Mucosa of rectum (tissue), 2 donors: ENCODE measurements around the gene USF2.
"Not testable (repeated sequence)": the region's sequence is repeated elsewhere in the genome, so short reads cannot be mapped to it uniquely, and the experiment has no call there.

Experiments
- H3K27ac ChIP-seq, 2 donors: one replicate each; pipeline ENCODE4 v1.7.0; 2013; ENCODE audit warnings: inconsistent platforms in 2 of 2, low read depth in 2 of 2, low read length in 2 of 2
- H3K27me3 ChIP-seq, 2 donors: one replicate each; pipeline ENCODE4 v1.7.0; 2013; ENCODE audit warnings: low read length in 2 of 2; ENCODE audit not compliant: control insufficient read depth in 2 of 2, insufficient read depth in 2 of 2
- H3K36me3 ChIP-seq, 2 donors: one replicate each; pipeline ENCODE4 v1.7.0; 2013; ENCODE audit warnings: low read length in 2 of 2; ENCODE audit not compliant: control insufficient read depth in 2 of 2, insufficient read depth in 2 of 2
- H3K4me1 ChIP-seq, 2 donors: one replicate each; pipeline ENCODE4 v1.7.0; 2013; ENCODE audit warnings: low read length in 2 of 2, mild to moderate bottlenecking in 1 of 2; ENCODE audit not compliant: control insufficient read depth in 2 of 2, insufficient read depth in 2 of 2
- H3K4me3 ChIP-seq, 2 donors: one replicate each; pipeline ENCODE4 v1.7.0; 2013; ENCODE audit warnings: low read length in 2 of 2
- H3K9ac ChIP-seq, 2 donors: one replicate each; pipeline ENCODE4 v1.7.0; 2013; ENCODE audit warnings: low read length in 2 of 2, low read depth in 1 of 2, mild to moderate bottlenecking in 1 of 2
- H3K9me3 ChIP-seq, 2 donors: one replicate each; pipeline ENCODE4 v1.7.0; 2013; ENCODE audit warnings: low read length in 2 of 2; ENCODE audit not compliant: control insufficient read depth in 2 of 2
- donor health status: healthy.
- donor health status: Normal muscosa, but diverticular disease.

Gene USF2

DNA sequence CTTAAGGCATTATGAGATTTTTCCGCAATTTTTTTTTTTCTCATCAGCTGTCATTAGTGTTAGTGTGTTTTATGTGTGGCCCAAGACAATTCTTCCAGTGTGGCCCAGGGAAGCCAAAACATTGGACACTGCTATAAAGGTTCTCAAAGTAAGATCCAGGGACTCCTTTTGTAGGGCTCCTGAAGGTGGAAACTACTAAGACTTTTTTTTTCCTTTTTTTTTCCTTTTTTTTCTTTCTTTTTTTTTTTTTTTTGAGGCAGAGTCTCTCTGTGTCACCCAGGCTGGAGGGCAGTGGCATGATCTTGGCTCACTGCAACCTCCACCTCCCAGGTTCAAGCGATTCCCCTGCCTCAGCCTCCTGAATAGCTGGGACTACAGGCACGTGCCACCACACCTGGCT, 16.7 kb downstream of the USF2 start:
- not testable (repeated sequence) for H3K4me3 ChIP-seq

DNA sequence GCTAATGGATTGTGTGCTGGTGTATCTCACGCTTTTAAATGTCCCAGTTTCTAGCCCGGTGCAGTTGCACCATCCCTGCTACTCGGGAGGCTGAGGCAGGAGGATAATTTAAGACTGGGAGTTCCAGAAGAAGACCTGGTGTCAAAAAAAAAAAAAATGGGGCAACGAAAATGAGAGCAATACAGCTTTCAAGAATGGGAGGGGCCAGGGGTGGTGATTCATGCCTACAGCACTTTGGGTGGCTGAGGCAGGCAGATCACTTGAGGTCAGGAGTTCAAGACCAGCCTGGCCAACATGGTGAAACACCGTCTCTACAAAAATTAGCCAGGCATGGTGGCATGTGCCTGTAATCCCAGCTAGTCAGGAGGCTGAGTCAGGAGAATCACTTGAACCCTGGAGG, 17.3 kb downstream of the USF2 start:
- H3K36me3 ChIP-seq, H3K4me3 ChIP-seq, H3K27ac ChIP-seq, H3K4me1 ChIP-seq, H3K9me3 ChIP-seq, H3K9ac ChIP-seq: not testable (repeated sequence)
- H3K27me3 ChIP-seq: peaks cover 4 to 10% of the 10 kb centered on the region in 2 donors

More for the DNA sequence above, 16.7 kb downstream of the USF2 start:
- not testable (repeated sequence) for H3K4me1 ChIP-seq, H3K27ac ChIP-seq, H3K36me3 ChIP-seq, H3K9ac ChIP-seq, H3K9me3 ChIP-seq
- H3K27me3 ChIP-seq: peaks cover 4 to 10% of the 10 kb centered on the region in 2 donors

- Histone ChIP-seq H3K9me3 (no peaks in the 10 kb centered on the region), H3K27me3 (peaks cover 0 to 6% of the 10 kb centered on the region in 2 donors), H3K27ac (no peak overlapping the region), H3K4me1 (no peaks in the 10 kb centered on the region), H3K9ac (no peak overlapping the region), H3K4me3 (no peak overlapping the region), H3K36me3 (no peaks in the 10 kb centered on the region)
These were observed 19.0 kb downstream of the USF2 start for GRCh38 chr19:35287713-35288112.

DNA sequence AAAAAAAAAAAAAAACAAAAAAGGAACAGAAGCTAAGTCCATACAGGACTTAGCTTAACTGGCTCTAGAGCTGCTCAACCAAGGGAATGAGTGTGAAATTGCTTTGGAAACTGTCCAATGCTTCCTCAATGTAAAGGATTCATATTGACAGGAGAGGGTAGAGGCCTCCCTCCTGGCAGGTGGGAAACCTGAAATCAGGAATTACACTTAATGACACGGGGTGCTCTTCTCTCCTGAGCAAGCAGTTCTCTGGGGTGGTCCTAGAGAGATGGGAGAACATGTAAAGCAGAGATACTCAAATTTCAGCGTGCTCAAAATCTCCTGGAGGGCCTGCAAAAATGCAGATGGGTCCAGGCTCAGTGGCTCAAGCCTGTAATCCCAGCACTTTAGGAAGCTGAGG, 19.6 kb downstream of the USF2 start:
- Histone ChIP-seq H3K4me3 (no peak overlapping the region), H3K27me3 (peaks cover 3 to 4% of the 10 kb centered on the region in 2 donors), H3K4me1 (no peaks in the 10 kb centered on the region), H3K9ac (no peak overlapping the region), H3K9me3 (no peaks in the 10 kb centered on the region), H3K27ac (no peak overlapping the region), H3K36me3 (no peaks in the 10 kb centered on the region)

- no peaks in the 10 kb centered on the region for H3K9me3 ChIP-seq
- no peak overlapping the region for H3K4me3 ChIP-seq
- no peak overlapping the region for H3K27ac ChIP-seq
- no peaks in the 10 kb centered on the region for H3K36me3 ChIP-seq
- no peaks in the 10 kb centered on the region for H3K4me1 ChIP-seq
- peaks cover 3 to 4% of the 10 kb centered on the region in 2 donors for H3K27me3 ChIP-seq
- no peak overlapping the region for H3K9ac ChIP-seq
These were observed 20.1 kb downstream of the USF2 start for GRCh38 chr19:35288906-35289305.

DNA sequence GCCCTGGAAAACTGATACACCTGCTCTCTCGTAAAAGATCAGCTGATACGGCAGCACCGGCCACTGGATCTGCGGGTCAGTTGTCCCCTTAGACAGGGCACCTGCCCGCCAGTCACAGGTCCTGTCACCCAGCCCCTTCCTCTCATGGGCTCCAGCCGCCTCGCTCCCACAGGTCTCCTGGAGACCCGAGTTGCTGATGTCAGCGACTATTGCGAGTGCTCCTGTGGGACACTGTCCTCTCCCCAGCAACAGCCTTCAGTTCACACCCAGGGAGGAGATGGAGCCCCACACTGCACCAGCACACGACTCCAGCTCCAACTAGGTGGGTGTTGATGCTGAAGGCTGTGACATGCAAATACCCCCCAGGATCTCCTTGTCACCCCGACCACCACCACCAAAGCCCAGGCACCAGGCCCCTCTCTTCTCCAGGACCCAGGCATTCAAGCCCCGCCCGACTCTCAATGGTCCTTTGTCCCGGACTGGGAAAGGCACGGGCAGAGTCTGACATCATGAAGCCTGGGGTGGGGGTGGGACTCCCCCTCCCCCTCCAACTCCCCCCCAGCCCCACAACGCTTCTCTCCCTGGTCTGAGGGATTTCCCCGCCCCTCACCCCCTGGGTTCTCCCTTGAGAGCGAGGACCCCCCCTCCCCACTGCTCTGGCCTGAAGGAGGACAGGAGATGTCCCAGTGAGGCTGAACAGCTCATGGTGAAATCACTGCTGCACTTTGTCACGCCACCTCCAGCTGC, 21.8 kb downstream of the USF2 start:
- Histone ChIP-seq H3K27me3 (peaks cover 4% of the 10 kb centered on the region in 2 donors), H3K9me3 (no peaks in the 10 kb centered on the region), H3K27ac (no peak overlapping the region), H3K36me3 (no peaks in the 10 kb centered on the region), H3K4me3 (no peak overlapping the region), H3K9ac (no peak overlapping the region), H3K4me1 (no peaks in the 10 kb centered on the region)

GRCh38 chr19:35291259-35291658, 22.5 kb downstream of the USF2 start:
- H3K4me3 ChIP-seq: no peak overlapping the region
- no peak overlapping the region for H3K9ac ChIP-seq
- no peaks in the 10 kb centered on the region for H3K9me3 ChIP-seq
- no peaks in the 10 kb centered on the region for H3K36me3 ChIP-seq
- H3K27me3 ChIP-seq: peaks cover 4% of the 10 kb centered on the region in 2 donors
- H3K27ac ChIP-seq: no peak overlapping the region
- no peaks in the 10 kb centered on the region for H3K4me1 ChIP-seq

- H3K36me3 ChIP-seq: no peaks in the 10 kb centered on the region
- H3K27me3 ChIP-seq: peaks cover 4% of the 10 kb centered on the region in 2 donors
- no peak within 1 kb of the TSS for H3K27ac ChIP-seq
- H3K4me1 ChIP-seq: no peaks in the 10 kb centered on the region
- no peak within 1 kb of the TSS for H3K9ac ChIP-seq
- H3K4me3 ChIP-seq: no peak within 1 kb of the TSS
- H3K9me3 ChIP-seq: no peaks in the 10 kb centered on the region
These were observed 23.2 kb downstream of the USF2 start, which contains the start of gene MAG for GRCh38 chr19:35291916-35292315. TSS of gene MAG (plus strand) at chr19:35292161. CDS start at chr19:35295409, 3,248 bp downstream.

DNA sequence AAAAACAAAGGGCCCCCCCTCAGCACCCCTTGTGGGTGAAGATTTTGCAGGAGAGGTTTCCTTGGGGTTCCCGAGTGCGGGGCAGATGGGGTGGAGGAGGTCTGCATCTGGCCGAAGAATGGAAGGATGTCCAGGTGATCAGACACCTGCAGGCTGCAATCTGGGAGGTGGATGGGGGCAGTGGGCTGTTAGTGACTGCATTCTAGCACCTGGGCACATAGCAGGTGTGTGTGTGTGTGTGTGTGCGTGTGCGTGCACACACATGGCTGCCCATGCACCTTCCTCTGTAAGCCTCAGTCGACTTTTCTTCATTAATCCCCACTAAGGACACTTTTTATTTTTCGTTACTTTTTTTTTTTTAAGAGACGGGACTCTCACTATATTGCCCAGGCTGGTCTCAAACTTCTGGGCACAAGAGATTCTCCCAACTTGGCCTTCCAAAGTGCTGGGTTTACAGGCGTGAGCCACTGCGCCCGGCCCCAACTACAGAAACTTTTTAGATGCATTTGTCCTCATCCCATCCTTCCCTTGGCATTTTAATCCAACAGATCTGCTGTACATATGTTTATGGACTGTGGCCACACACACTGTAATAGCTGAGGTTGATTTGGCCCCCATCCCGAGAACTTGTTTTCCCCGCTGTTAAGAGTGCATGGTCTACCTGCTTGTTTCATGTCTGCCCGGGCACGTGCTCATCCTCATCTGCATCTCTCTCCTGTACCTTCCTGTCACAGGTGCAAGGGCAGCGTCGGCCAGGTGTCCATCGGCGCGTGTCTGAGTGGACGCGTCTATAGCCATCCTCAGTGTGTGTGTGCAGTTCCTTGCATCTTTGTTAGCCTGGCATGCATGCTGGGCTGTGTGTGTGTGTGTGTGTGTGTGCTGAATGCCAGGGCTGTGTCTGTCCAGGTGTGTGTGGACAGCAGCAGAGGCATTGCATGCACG, 23.9 kb downstream of the USF2 start:
- H3K9ac ChIP-seq: no peak overlapping the region
- H3K9me3 ChIP-seq: no peaks in the 10 kb centered on the region
- no peaks in the 10 kb centered on the region for H3K4me1 ChIP-seq
- no peak overlapping the region for H3K27ac ChIP-seq
- H3K27me3 ChIP-seq: peaks cover 4% of the 10 kb centered on the region in 2 donors
- H3K4me3 ChIP-seq: no peak overlapping the region
- no peaks in the 10 kb centered on the region for H3K36me3 ChIP-seq

GRCh38 chr19:35293363-35293739, 24.6 kb downstream of the USF2 start:
- Histone ChIP-seq H3K27me3 (peaks cover 4% of the 10 kb centered on the region in 2 donors), H3K9me3 (no peaks in the 10 kb centered on the region), H3K4me1 (no peaks in the 10 kb centered on the region), H3K27ac (no peak overlapping the region), H3K36me3 (no peaks in the 10 kb centered on the region), H3K9ac (no peak overlapping the region), H3K4me3 (no peak overlapping the region)
